RWPE2 (cell line): ENCODE measurements around the gene APOC1.

Experiments
- ATAC-seq: fragments of 200-7000 bp; cut with Tn5 transposase; 3 replicates; pipeline ENCODE4 v1.9.1; 2021; ENCODE audit warnings: low read depth
- DNase-seq: peaks from one replicate; pipeline ENCODE4 v3.0.0-alpha.2; 2020; ENCODE audit warnings: low spot score
- H3K27ac ChIP-seq: fragments of 450-650 bp; 2 replicates; pipeline ENCODE4 v1.5.1; 2017; ENCODE audit warnings: mild to moderate bottlenecking; ENCODE audit not compliant: poor library complexity, severe bottlenecking
- H3K27me3 ChIP-seq: fragments of 250-450 bp; sonication (Bioruptor Pico); 2 replicates; pipeline ENCODE4 v1.5.1; 2021; ENCODE audit warnings: mild to moderate bottlenecking, moderate library complexity; ENCODE audit not compliant: insufficient read depth, poor library complexity, severe bottlenecking
- H3K36me3 ChIP-seq: fragments of 250-450 bp; sonication (Bioruptor Pico); 2 replicates; pipeline ENCODE4 v1.5.1; 2020; ENCODE audit warnings: low read depth, mild to moderate bottlenecking, moderate library complexity
- H3K4me1 ChIP-seq: fragments of 250-450 bp; sonication (Bioruptor Pico); 2 replicates; pipeline ENCODE4 v1.5.1; 2021; ENCODE audit warnings: mild to moderate bottlenecking, moderate library complexity; ENCODE audit not compliant: insufficient read depth, poor library complexity, severe bottlenecking
- H3K4me3 ChIP-seq: fragments of 250-450 bp; sonication (Bioruptor Pico); 2 replicates; pipeline ENCODE4 v1.5.1; 2021; ENCODE audit warnings: mild to moderate bottlenecking, moderate library complexity; ENCODE audit not compliant: severe bottlenecking
- H3K9me3 ChIP-seq: fragments of 250-450 bp; sonication (Bioruptor Pico); 2 replicates; pipeline ENCODE4 v1.5.1; 2021; ENCODE audit warnings: mild to moderate bottlenecking, moderate library complexity; ENCODE audit not compliant: severe bottlenecking
- TF ChIP-seq, protein P1 (sequence below): fragments of 450-650 bp; IDR thresholded peaks from one replicate; pipeline ENCODE4 v1.5.1; 2017; ENCODE audit warnings: mild to moderate bottlenecking, moderate library complexity; ENCODE audit not compliant: poor library complexity, severe bottlenecking

Gene APOC1

DNA sequence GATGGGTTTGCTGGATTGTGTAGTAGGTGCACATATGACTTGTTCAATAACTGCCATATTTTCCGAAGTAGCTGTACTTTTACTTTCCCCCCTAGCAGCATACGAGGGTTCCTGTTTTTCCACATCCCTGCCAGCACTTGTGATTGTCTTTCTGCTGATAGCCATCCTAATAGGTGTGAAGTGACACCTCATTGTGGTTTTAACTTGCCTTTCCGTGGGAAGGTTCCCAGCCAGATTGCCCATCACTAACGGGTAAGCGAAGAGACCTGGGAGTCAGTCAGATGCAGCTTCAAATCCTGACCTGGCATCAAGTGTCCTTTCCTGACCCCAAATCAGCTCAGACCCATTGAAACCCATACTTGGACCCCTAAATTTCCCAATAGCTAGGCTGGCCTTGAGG is 45.3 kb downstream of the APOC1 start:
- H3K27me3 ChIP-seq = no peaks in the 10 kb centered on the region
- H3K4me1 ChIP-seq = peaks cover 7% of the 10 kb centered on the region
- H3K36me3 ChIP-seq = peaks cover 22% of the 10 kb centered on the region
- no peak overlapping the region for H3K4me3 ChIP-seq
- DNase-seq (no peak), ATAC-seq (no peak)
- H3K27ac ChIP-seq = no peak overlapping the region
- TF ChIP-seq, protein P1, sequence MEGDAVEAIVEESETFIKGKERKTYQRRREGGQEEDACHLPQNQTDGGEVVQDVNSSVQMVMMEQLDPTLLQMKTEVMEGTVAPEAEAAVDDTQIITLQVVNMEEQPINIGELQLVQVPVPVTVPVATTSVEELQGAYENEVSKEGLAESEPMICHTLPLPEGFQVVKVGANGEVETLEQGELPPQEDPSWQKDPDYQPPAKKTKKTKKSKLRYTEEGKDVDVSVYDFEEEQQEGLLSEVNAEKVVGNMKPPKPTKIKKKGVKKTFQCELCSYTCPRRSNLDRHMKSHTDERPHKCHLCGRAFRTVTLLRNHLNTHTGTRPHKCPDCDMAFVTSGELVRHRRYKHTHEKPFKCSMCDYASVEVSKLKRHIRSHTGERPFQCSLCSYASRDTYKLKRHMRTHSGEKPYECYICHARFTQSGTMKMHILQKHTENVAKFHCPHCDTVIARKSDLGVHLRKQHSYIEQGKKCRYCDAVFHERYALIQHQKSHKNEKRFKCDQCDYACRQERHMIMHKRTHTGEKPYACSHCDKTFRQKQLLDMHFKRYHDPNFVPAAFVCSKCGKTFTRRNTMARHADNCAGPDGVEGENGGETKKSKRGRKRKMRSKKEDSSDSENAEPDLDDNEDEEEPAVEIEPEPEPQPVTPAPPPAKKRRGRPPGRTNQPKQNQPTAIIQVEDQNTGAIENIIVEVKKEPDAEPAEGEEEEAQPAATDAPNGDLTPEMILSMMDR = no peak
- H3K9me3 ChIP-seq = no peaks in the 10 kb centered on the region

DNA sequence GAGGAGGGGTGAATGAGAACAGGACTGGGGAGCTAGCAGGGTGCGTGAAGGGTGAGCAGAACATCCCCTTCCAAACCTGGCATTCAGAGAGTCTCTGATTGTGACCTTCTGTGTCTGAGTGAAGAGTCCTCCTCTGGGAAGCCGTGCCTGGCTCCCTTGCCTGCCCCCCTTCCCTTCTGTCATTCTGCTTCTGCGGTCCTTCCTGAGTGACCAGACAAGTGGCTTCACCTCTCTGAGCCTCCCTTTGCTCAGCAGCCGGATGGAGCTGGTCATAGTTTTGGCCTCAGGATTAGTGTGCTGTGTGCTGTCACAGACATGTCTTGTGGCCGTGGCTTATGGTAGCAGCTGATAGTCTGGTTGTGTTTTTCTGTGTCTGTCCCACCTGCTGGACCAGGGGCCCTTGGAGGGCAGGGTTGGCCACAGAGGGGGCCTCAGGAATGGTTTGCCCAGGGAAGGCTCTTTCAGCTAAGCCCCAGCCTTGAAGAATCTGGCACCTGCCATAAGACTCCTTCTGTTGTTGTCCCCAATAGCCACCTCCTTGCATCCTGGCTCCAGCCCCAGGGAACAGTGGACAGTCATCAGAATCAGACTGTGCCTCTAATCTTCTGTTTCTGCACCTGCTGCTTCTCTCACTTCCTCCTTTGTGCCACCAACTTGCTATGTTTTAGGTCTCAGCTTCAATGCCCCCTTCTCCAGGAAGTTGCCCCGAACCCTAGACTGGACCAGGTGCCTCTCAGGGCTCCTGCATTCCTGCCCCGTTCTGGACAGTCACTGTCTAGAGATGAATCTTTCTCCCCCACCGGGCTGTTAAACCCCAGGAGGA is 46.7 kb downstream of the APOC1 start:
- ATAC-seq = no peak
- Histone ChIP-seq H3K4me3 (no peak overlapping the region), H3K27me3 (no peaks in the 10 kb centered on the region), H3K36me3 (peaks cover 24% of the 10 kb centered on the region), H3K27ac (no peak overlapping the region), H3K9me3 (no peaks in the 10 kb centered on the region), H3K4me1 (peaks cover 6% of the 10 kb centered on the region)
- no peak for DNase-seq
- TF ChIP-seq, protein P1 = no peak

- TF ChIP-seq, protein P1 = no peak
- Histone ChIP-seq H3K4me3 (no peak overlapping the region), H3K27me3 (no peaks in the 10 kb centered on the region), H3K4me1 (no peaks in the 10 kb centered on the region), H3K36me3 (peaks cover 24% of the 10 kb centered on the region), H3K9me3 (no peaks in the 10 kb centered on the region), H3K27ac (no peak overlapping the region)
- no peak for ATAC-seq
- DNase-seq = no peak
Measured at GRCh38 chr19:44961821-44962220, 47.4 kb downstream of the APOC1 start.

DNA sequence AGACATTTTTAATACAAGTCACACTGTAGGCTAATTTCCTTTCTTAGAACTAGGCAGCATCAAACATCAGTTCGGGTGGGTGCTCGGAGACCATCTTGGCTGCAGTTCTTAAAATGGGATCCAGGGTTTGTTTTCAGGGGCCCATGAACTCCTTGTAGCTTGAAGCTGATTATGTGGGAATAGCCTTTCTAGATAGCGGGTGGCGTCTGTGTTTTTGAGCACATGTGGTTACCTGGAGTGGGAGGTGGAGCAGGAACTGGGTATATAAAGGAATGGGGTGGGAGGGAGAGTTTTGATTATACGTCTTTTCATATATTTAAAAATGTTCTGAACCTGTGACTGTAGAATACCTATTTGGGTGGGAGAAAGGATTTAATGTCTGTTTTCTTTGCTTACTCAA is 53.7 kb downstream of the APOC1 start:
- Histone ChIP-seq H3K4me3 (no peak overlapping the region), H3K27ac (no peak overlapping the region), H3K9me3 (no peaks in the 10 kb centered on the region), H3K27me3 (no peaks in the 10 kb centered on the region), H3K36me3 (peaks cover 25% of the 10 kb centered on the region), H3K4me1 (no peaks in the 10 kb centered on the region)
- TF ChIP-seq, protein P1 = no peak
- DNase-seq = no peak
- no peak for ATAC-seq

DNA sequence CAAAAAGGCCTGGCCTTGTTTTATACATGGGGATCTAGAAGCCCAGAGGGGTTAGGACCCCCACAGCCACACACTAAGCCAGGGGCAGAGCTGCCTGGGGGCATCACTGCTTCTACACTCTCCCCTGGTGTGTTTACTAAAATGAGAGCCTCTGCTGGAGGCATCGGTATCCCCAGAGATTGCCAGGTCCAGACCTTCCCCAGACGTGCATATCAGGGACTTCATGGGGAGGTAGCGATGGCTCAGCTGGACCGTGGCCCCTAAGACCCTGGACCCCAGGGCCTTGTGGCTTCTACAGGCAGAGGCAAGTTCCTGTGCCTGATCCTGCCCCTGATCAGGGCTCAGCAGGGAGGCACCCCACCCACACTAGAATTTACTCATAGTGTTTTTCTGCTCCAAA is 54.3 kb downstream of the APOC1 start:
- Histone ChIP-seq H3K27me3 (no peaks in the 10 kb centered on the region), H3K4me3 (no peak overlapping the region), H3K4me1 (no peaks in the 10 kb centered on the region), H3K27ac (no peak overlapping the region), H3K36me3 (peaks cover 25% of the 10 kb centered on the region), H3K9me3 (no peaks in the 10 kb centered on the region)
- DNase-seq = no peak
- ATAC-seq = no peak
- TF ChIP-seq, protein P1 = no peak
